Memory B cell (primary cell): ENCODE results near the gene PRKAR1B.

Experiments
- ATAC-seq: fragments of 150-1000 bp; cut with Tn5 transposase; 2 replicates; pipeline ENCODE4 v1.10.0; 2021; ENCODE audit warnings: low read depth, mild to moderate bottlenecking, moderate library complexity
- DNase-seq, 2 donors: peaks; one replicate each; pipeline ENCODE4 v3.0.0; 2022; ENCODE audit warnings: low spot score in 2 of 2
- H3K27ac Mint-ChIP-seq: one replicate; pipeline ENCODE4 v1.8.0; 2022; ENCODE audit warnings: mild to moderate bottlenecking, moderate library complexity, mixed read lengths
- H3K27me3 Mint-ChIP-seq: one replicate; pipeline ENCODE4 v1.8.0; 2022; ENCODE audit warnings: mixed read lengths
- H3K36me3 Mint-ChIP-seq: one replicate; pipeline ENCODE4 v1.8.0; 2022; ENCODE audit warnings: mild to moderate bottlenecking, mixed read lengths
- H3K4me1 Mint-ChIP-seq: one replicate; pipeline ENCODE4 v1.8.0; 2022; ENCODE audit warnings: mixed read lengths
- H3K4me3 Mint-ChIP-seq: one replicate; pipeline ENCODE4 v1.8.0; 2022; ENCODE audit warnings: mild to moderate bottlenecking, moderate library complexity, mixed read lengths
- H3K9me3 Mint-ChIP-seq: one replicate; pipeline ENCODE4 v1.8.0; 2022; ENCODE audit warnings: mixed read lengths

PRKAR1B gene

GRCh38 chr7:545470-545869, 181.6 kb downstream of the PRKAR1B start:
- H3K4me3 Mint-ChIP-seq = no peak overlapping the region
- peaks cover 5% of the 10 kb centered on the region for H3K36me3 Mint-ChIP-seq
- peaks cover 11% of the 10 kb centered on the region for H3K27me3 Mint-ChIP-seq
- no peak for ATAC-seq
- peaks cover 5% of the 10 kb centered on the region for H3K9me3 Mint-ChIP-seq
- DNase-seq = no peak
- no peak overlapping the region for H3K27ac Mint-ChIP-seq
- H3K4me1 Mint-ChIP-seq = no peaks in the 10 kb centered on the region

- Mint-ChIP-seq H3K27me3 (peaks cover 11% of the 10 kb centered on the region), H3K4me1 (no peaks in the 10 kb centered on the region), H3K9me3 (peaks cover 5% of the 10 kb centered on the region), H3K36me3 (peaks cover 5% of the 10 kb centered on the region), H3K4me3 (no peak overlapping the region), H3K27ac (no peak overlapping the region)
- DNase-seq (no peak), ATAC-seq (no peak)
Observed at GRCh38 chr7:544338-545221, 182.5 kb downstream of the PRKAR1B start.

- no peak for ATAC-seq
- no peak for DNase-seq
- H3K27ac Mint-ChIP-seq = no peak overlapping the region
- H3K36me3 Mint-ChIP-seq = peaks cover 3% of the 10 kb centered on the region
- H3K27me3 Mint-ChIP-seq = peaks cover 11% of the 10 kb centered on the region
- no peak overlapping the region for H3K4me3 Mint-ChIP-seq
- peaks cover 5% of the 10 kb centered on the region for H3K9me3 Mint-ChIP-seq
- no peaks in the 10 kb centered on the region for H3K4me1 Mint-ChIP-seq
Observed at GRCh38 chr7:543501-544337, 183.4 kb downstream of the PRKAR1B start.

GRCh38 chr7:542713-543500, 184.2 kb downstream of the PRKAR1B start:
- H3K9me3 Mint-ChIP-seq = peaks cover 5% of the 10 kb centered on the region
- peaks cover 11% of the 10 kb centered on the region for H3K27me3 Mint-ChIP-seq
- peaks cover 2% of the 10 kb centered on the region for H3K36me3 Mint-ChIP-seq
- ATAC-seq = no peak
- H3K27ac Mint-ChIP-seq = no peak overlapping the region
- H3K4me1 Mint-ChIP-seq = no peaks in the 10 kb centered on the region
- no peak overlapping the region for H3K4me3 Mint-ChIP-seq
- no peak for DNase-seq

GRCh38 chr7:542131-542712, 184.9 kb downstream of the PRKAR1B start:
- Mint-ChIP-seq H3K4me3 (no peak overlapping the region), H3K9me3 (peaks cover 5% of the 10 kb centered on the region), H3K36me3 (peaks cover 2% of the 10 kb centered on the region), H3K27ac (no peak overlapping the region), H3K4me1 (no peaks in the 10 kb centered on the region), H3K27me3 (peaks cover 11% of the 10 kb centered on the region)
- ATAC-seq = no peak
- no peak for DNase-seq

- H3K27ac Mint-ChIP-seq = no peak overlapping the region
- no peak overlapping the region for H3K4me3 Mint-ChIP-seq
Observed at GRCh38 chr7:541661-542060, 185.4 kb downstream of the PRKAR1B start.

GRCh38 chr7:540997-541396, 186.1 kb downstream of the PRKAR1B start:
- ATAC-seq = no peak
- peaks cover 5% of the 10 kb centered on the region for H3K9me3 Mint-ChIP-seq
- no peak overlapping the region for H3K4me3 Mint-ChIP-seq
- H3K4me1 Mint-ChIP-seq = no peaks in the 10 kb centered on the region
- no peak for DNase-seq
- H3K27ac Mint-ChIP-seq = no peak overlapping the region
- H3K27me3 Mint-ChIP-seq = peaks cover 12% of the 10 kb centered on the region
- H3K36me3 Mint-ChIP-seq = peaks cover 2% of the 10 kb centered on the region

More at GRCh38 chr7:541661-542060, 185.4 kb downstream of the PRKAR1B start:
- peaks cover 11% of the 10 kb centered on the region for H3K27me3 Mint-ChIP-seq
- no peaks in the 10 kb centered on the region for H3K4me1 Mint-ChIP-seq
- ATAC-seq (no peak), DNase-seq (no peak)
- H3K36me3 Mint-ChIP-seq = peaks cover 2% of the 10 kb centered on the region
- peaks cover 5% of the 10 kb centered on the region for H3K9me3 Mint-ChIP-seq

GRCh38 chr7:540579-540978, 186.5 kb downstream of the PRKAR1B start:
- Mint-ChIP-seq H3K27ac (peak overlapping the region; percentile 73), H3K36me3 (peaks cover 2% of the 10 kb centered on the region), H3K9me3 (peaks cover 5% of the 10 kb centered on the region), H3K27me3 (peaks cover 12% of the 10 kb centered on the region), H3K4me1 (no peaks in the 10 kb centered on the region), H3K4me3 (no peak overlapping the region)
- no peak for ATAC-seq
- DNase-seq = no peak

- DNase-seq (no peak), ATAC-seq (no peak)
- H3K9me3 Mint-ChIP-seq = peaks cover 1% of the 10 kb centered on the region
- peaks cover 2% of the 10 kb centered on the region for H3K36me3 Mint-ChIP-seq
- H3K27ac Mint-ChIP-seq = no peak overlapping the region
- no peaks in the 10 kb centered on the region for H3K4me1 Mint-ChIP-seq
- peaks cover 12% of the 10 kb centered on the region for H3K27me3 Mint-ChIP-seq
- no peak overlapping the region for H3K4me3 Mint-ChIP-seq
Observed at GRCh38 chr7:539731-540411, 187.2 kb downstream of the PRKAR1B start.

GRCh38 chr7:538764-539685, 188.1 kb downstream of the PRKAR1B start:
- Mint-ChIP-seq H3K4me3 (no peak overlapping the region), H3K27ac (no peak overlapping the region), H3K4me1 (no peaks in the 10 kb centered on the region), H3K27me3 (peaks cover 9% of the 10 kb centered on the region), H3K9me3 (peaks cover 1% of the 10 kb centered on the region), H3K36me3 (peaks cover 2% of the 10 kb centered on the region)
- ATAC-seq (no peak), DNase-seq (no peak)

GRCh38 chr7:537911-538634, 189.0 kb downstream of the PRKAR1B start:
- ATAC-seq = no peak
- H3K27ac Mint-ChIP-seq = no peak overlapping the region

GRCh38 chr7:536231-536630, 190.8 kb downstream of the PRKAR1B start:
- no peak for ATAC-seq
- peaks cover 5% of the 10 kb centered on the region for H3K4me1 Mint-ChIP-seq
- H3K36me3 Mint-ChIP-seq = no peaks in the 10 kb centered on the region
- no peak overlapping the region for H3K4me3 Mint-ChIP-seq
- no peak for DNase-seq
- H3K27me3 Mint-ChIP-seq = peaks cover 8% of the 10 kb centered on the region
- H3K9me3 Mint-ChIP-seq = no peaks in the 10 kb centered on the region
- no peak overlapping the region for H3K27ac Mint-ChIP-seq

More at GRCh38 chr7:537911-538634, 189.0 kb downstream of the PRKAR1B start:
- H3K27me3 Mint-ChIP-seq = peaks cover 11% of the 10 kb centered on the region
- peaks cover 2% of the 10 kb centered on the region for H3K36me3 Mint-ChIP-seq
- no peak for DNase-seq
- H3K4me3 Mint-ChIP-seq = no peak overlapping the region
- H3K4me1 Mint-ChIP-seq = no peaks in the 10 kb centered on the region
- H3K9me3 Mint-ChIP-seq = peaks cover 1% of the 10 kb centered on the region
